HCT116 (cell line): ENCODE data around the gene TREML1. TPM values are rescaled to one million over a fixed set of nuclear protein-coding genes. Genes with fewer than 3 reads are reported as not detected.

ENCODE experiments used
- ATAC-seq: fragments of 200-7000 bp; cut with Tn5 transposase; 2 replicates; pipeline ENCODE4 v1.9.1; 2020; ENCODE audit warnings: mild to moderate bottlenecking, moderate library complexity
- BruUV-seq: library from RNA; stranded (reverse); fragments of 400-500 nt; replicated peaks from 2 replicates; lab custom pipeline; 2021; lab: Mats Ljungman, UMichigan
- CTCF ChIA-PET: fragments of 300-600 bp; sonication (Branson Sonifier 250); formaldehyde crosslinking; loops from one replicate; lab custom pipeline; 2021; ENCODE audit warnings: antibody characterized with exemption; lab: Charles Lee
- POLR2A ChIA-PET: fragments of 300-600, 350-600 bp; sonication (Branson Sonifier 250); formaldehyde crosslinking; loops from one replicate; lab custom pipeline; 2021; ENCODE audit warnings: antibody characterized with exemption; lab: Charles Lee
- RAD21 ChIA-PET, 2 experiments: fragments of 300-600 bp; sonication (Branson Sonifier 250); formaldehyde crosslinking; loops; one replicate each; lab custom pipeline; 2023; ENCODE audit warnings: low total read pairs in 2 of 2; ENCODE audit not compliant: uncharacterized antibody in 2 of 2, unreplicated experiment in 2 of 2, low non-redundant PET in 1 of 2; lab: Charles Lee
- DNase-seq: peaks from one replicate; pipeline ENCODE4 v3.0.0-alpha.2; 2010; ENCODE audit warnings: low read depth, low spot score
- H2AFZ ChIP-seq: fragments of 200-600 bp; shearing (Covaris generic), sonication (generic); 2 replicates; pipeline ENCODE4 v1.6.1; 2017; ENCODE audit warnings: low read depth, mixed run types, mixed read lengths, antibody characterized with exemption, low read length; ENCODE audit not compliant: poor library complexity, severe bottlenecking
- H3K27ac ChIP-seq: 2 replicates; pipeline ENCODE4 v1.5.1; 2012; ENCODE audit warnings: low read depth, low read length
- H3K27me3 ChIP-seq: fragments of 200-600 bp; sonication (generic); 2 replicates; pipeline ENCODE4 v1.6.1; 2016; ENCODE audit warnings: mixed run types, low read length, mixed read lengths; ENCODE audit not compliant: insufficient read depth
- H3K36me3 ChIP-seq, 2 experiments: fragments of 200-500 bp in 1 of 2; fragments of 200-600 bp in 1 of 2; sonication (Bioruptor generic) in 1 of 2; sonication (generic) in 1 of 2; 2 replicates each; pipeline versions ENCODE4 v1.5.1 to v1.6.1; 2014 to 2016; ENCODE audit warnings: low read length in 2 of 2, inconsistent platforms in 1 of 2, mixed read lengths in 1 of 2, mixed run types in 1 of 2; ENCODE audit not compliant: insufficient read depth in 2 of 2, control insufficient read depth in 1 of 2
- H3K4me1 ChIP-seq, 2 experiments: fragments of 200-600 bp in 1 of 2; sonication (generic) in 1 of 2; 2 replicates each; pipeline versions ENCODE4 v1.5.1 to v1.6.1; 2012 to 2017; ENCODE audit warnings: low read length in 2 of 2, inconsistent platforms in 1 of 2, mild to moderate bottlenecking in 1 of 2, mixed read lengths in 1 of 2, mixed run types in 1 of 2, moderate library complexity in 1 of 2; ENCODE audit not compliant: insufficient read depth in 2 of 2, control insufficient read depth in 1 of 2
- H3K4me2 ChIP-seq: fragments of 200-600 bp; sonication (generic); 2 replicates; pipeline ENCODE4 v1.6.1; 2017; ENCODE audit warnings: mixed run types, low read length, mixed read lengths
- H3K4me3 ChIP-seq, 2 experiments: fragments of 200-600 bp in 1 of 2; sonication (generic) in 1 of 2; replicated peaks in 1 of 2; 2 replicates each; pipeline ENCODE4 v1.5.1; 2011 to 2016; ENCODE audit warnings: low read length in 2 of 2, control low read depth in 1 of 2, low read depth in 1 of 2, mild to moderate bottlenecking in 1 of 2, mixed read lengths in 1 of 2, mixed run types in 1 of 2
- H3K79me2 ChIP-seq: fragments of 200-600 bp; sonication (generic); 2 replicates; pipeline ENCODE4 v1.6.1; 2017; ENCODE audit warnings: mild to moderate bottlenecking, mixed run types, low read length, moderate library complexity, mixed read lengths; ENCODE audit not compliant: insufficient read depth
- H3K9ac ChIP-seq: fragments of 200-600 bp; sonication (generic); 2 replicates; pipeline ENCODE4 v1.6.1; 2016; ENCODE audit warnings: low read length, mixed read lengths
- H3K9me2 ChIP-seq: fragments of 200-600 bp; sonication (generic), shearing (Covaris generic); 2 replicates; pipeline ENCODE4 v1.6.1; 2017; ENCODE audit warnings: mixed run types, mild to moderate bottlenecking, moderate library complexity; ENCODE audit not compliant: insufficient read depth
- H3K9me3 ChIP-seq, 2 experiments: fragments of 200-500 bp in 1 of 2; fragments of 200-600 bp in 1 of 2; sonication (Bioruptor generic) in 1 of 2; sonication (generic) in 1 of 2; 2 replicates each; pipeline ENCODE4 v1.6.1; 2014 to 2017; ENCODE audit warnings: low read length in 2 of 2, mixed read lengths in 2 of 2, inconsistent platforms in 1 of 2, low read depth in 1 of 2, mild to moderate bottlenecking in 1 of 2, mixed run types in 1 of 2, moderate library complexity in 1 of 2; ENCODE audit not compliant: control insufficient read depth in 1 of 2, insufficient read depth in 1 of 2
- H4K20me1 ChIP-seq: fragments of 200-600 bp; sonication (generic), shearing (Covaris generic); 2 replicates; pipeline ENCODE4 v1.6.1; 2017; ENCODE audit warnings: mixed run types, mild to moderate bottlenecking, moderate library complexity; ENCODE audit not compliant: insufficient read depth
- CTCF ChIP-seq, 3 experiments: fragments of 200-600 bp in 1 of 3; sonication (generic) in 1 of 3; IDR thresholded peaks in 2 of 3; conservative IDR thresholded peaks in 1 of 3; 2 replicates each; pipeline ENCODE4 v1.5.1; 2012 to 2017; ENCODE audit warnings: low read depth in 2 of 3, low read length in 2 of 3, antibody characterized with exemption in 1 of 3, borderline replicate concordance in 1 of 3, control low read depth in 1 of 3, mild to moderate bottlenecking in 1 of 3, mixed read lengths in 1 of 3, mixed run types in 1 of 3, moderate library complexity in 1 of 3; ENCODE audit not compliant: insufficient read depth in 1 of 3
- EGR1 ChIP-seq: IDR thresholded peaks from 2 replicates; pipeline ENCODE4 v1.6.1; 2012; ENCODE audit warnings: low read depth
- EZH2 ChIP-seq: fragments of 200-600 bp; sonication (generic); IDR thresholded peaks from 2 replicates; pipeline ENCODE4 v1.6.1; 2017; ENCODE audit warnings: antibody characterized with exemption, mixed run types
- JUND ChIP-seq: IDR thresholded peaks from 2 replicates; pipeline ENCODE4 v1.6.1; 2012
- MAX ChIP-seq: IDR thresholded peaks from 2 replicates; pipeline ENCODE4 v1.6.1; 2012
- POLR2A ChIP-seq: IDR thresholded peaks from 2 replicates; pipeline ENCODE4 v1.7.0; 2011; ENCODE audit warnings: borderline replicate concordance; ENCODE audit not compliant: insufficient read depth, insufficient read length; ENCODE audit errors: extremely low read depth
- REST ChIP-seq: IDR thresholded peaks from 2 replicates; pipeline ENCODE4 v1.6.1; 2012; ENCODE audit warnings: low read depth
- SIN3A ChIP-seq: IDR thresholded peaks from 2 replicates; pipeline ENCODE4 v1.6.1; 2012; ENCODE audit warnings: low read depth
- SP1 ChIP-seq: IDR thresholded peaks from 2 replicates; pipeline ENCODE4 v1.6.1; 2012; ENCODE audit warnings: low read depth
- SRF ChIP-seq: IDR thresholded peaks from 2 replicates; pipeline ENCODE4 v1.6.1; 2012; ENCODE audit warnings: low read depth
- TCF7L2 ChIP-seq: IDR thresholded peaks from 2 replicates; pipeline ENCODE4 v1.7.0; 2011; ENCODE audit warnings: borderline replicate concordance, inconsistent platforms; ENCODE audit not compliant: insufficient read depth, insufficient read length; ENCODE audit errors: extremely low read depth
- ZBTB33 ChIP-seq: IDR thresholded peaks from 2 replicates; pipeline ENCODE4 v1.6.1; 2011; ENCODE audit warnings: mild to moderate bottlenecking, low read length, moderate library complexity; ENCODE audit not compliant: insufficient replicate concordance; ENCODE audit errors: extremely low read depth
- ZNF274 ChIP-seq: fragments of 200-500 bp; sonication (Bioruptor generic); IDR thresholded peaks from 2 replicates; pipeline ENCODE4 v1.6.1; 2014; ENCODE audit warnings: mild to moderate bottlenecking, low read depth, low read length, inconsistent platforms
- intact Hi-C: fragments of 100-400 bp; cut with micrococcal nuclease; formaldehyde crosslinking; loops from 2 replicates; pipeline ENCODE4 v1.10.0; 2022
- total RNA-seq: library from RNA; stranded (reverse); gene quantifications from one replicate; pipeline ENCODE4 v1.2.1, GENCODE V29; 2021; ENCODE audit not compliant: unreplicated experiment

Gene TREML1
- total RNA-seq, 1 experiment from 2014 or later = not detected

- intact Hi-C loops = no loop called here
- no peak for TF ChIP-seq SP1
- TF ChIP-seq ZNF274 = no peak
- TF ChIP-seq SIN3A = no peak
- no peak for TF ChIP-seq ZBTB33
- TF ChIP-seq CTCF (IDR thresholded peaks at IDR 0.05 in 2 of 3, conservative IDR thresholded peaks at IDR 0.05 in 1 of 3; ENCODE audit: borderline replicate concordance in 1 of 3, insufficient read depth in 1 of 3, low read depth in 2 of 3, low read length in 2 of 3) = no peak
- TF ChIP-seq JUND = no peak
- TF ChIP-seq TCF7L2 = no peak
- TF ChIP-seq EGR1 = no peak
- no peak for TF ChIP-seq POLR2A
- TF ChIP-seq MAX = no peak
- no peak for TF ChIP-seq SRF
- TF ChIP-seq EZH2 = no peak
- TF ChIP-seq REST = no peak
- no peaks in the 10 kb centered on the region for H3K79me2 ChIP-seq
- H3K4me1 ChIP-seq = no peaks in the 10 kb centered on the region
- H3K9me2 ChIP-seq = no peaks in the 10 kb centered on the region
- H3K9me3 ChIP-seq = no peaks in the 10 kb centered on the region
- H3K4me3 ChIP-seq = no peak overlapping the region
- no TSS peak for BruUV-seq
- no peak overlapping the region for H3K27ac ChIP-seq
- H3K4me2 ChIP-seq = no peak overlapping the region
- no peak overlapping the region for H3K9ac ChIP-seq
- H4K20me1 ChIP-seq = no peaks in the 10 kb centered on the region
- H3K36me3 ChIP-seq = no peaks in the 10 kb centered on the region
- H2AFZ ChIP-seq = no peak overlapping the region
- ChIA-PET POLR2A (no interaction called here), CTCF (no interaction called here), RAD21 (no interaction called here)
- DNase-seq (no peak), ATAC-seq (no peak)
- H3K27me3 ChIP-seq = peaks cover 6% of the 10 kb centered on the region; the same call in 1 of the 2 replicates
Measured at GRCh38 chr6:41136911-41137310, 17.2 kb downstream of the TREML1 start.
